K562 (cell line): ENCODE measurements around the gene COL26A1. TPM values are rescaled to one million over a fixed set of nuclear protein-coding genes. Genes with fewer than 3 reads are reported as not detected.
A peak's percentile ranks its signal among the peaks of the same experiment; 100 is the strongest.

ENCODE experiments used
- ATAC-seq: fragments of 200-7000 bp; cut with Tn5 transposase; 3 replicates; pipeline ENCODE4 v1.9.1; 2020; ENCODE audit warnings: moderate library complexity
- BruUV-seq: library from RNA; stranded (reverse); fragments of 400-500 nt; replicated peaks from 2 replicates; lab custom pipeline; 2021; lab: Mats Ljungman, UMichigan
- CTCF ChIA-PET: fragments of 300-600 bp; formaldehyde crosslinking; extraction: SDS; loops from one replicate; lab custom pipeline; 2021; ENCODE audit warnings: low intra/inter-chr PET ratio; lab: Yijun Ruan, JAX
- POLR2A ChIA-PET: fragments of 300-600, 350-650 bp; sonication (Branson Sonifier 250); formaldehyde crosslinking; extraction: SDS; loops from one replicate; lab custom pipeline; 2021; ENCODE audit warnings: antibody characterized with exemption, inconsistent platforms; lab: Yijun Ruan, JAX
- DNase-seq, 4 experiments: peaks; one replicate each; pipeline versions ENCODE4 v3.0.0 to v3.0.0-alpha.2; 2011 to 2018; ENCODE audit warnings: low spot score in 3 of 4, mixed read lengths in 3 of 4; ENCODE audit errors: extremely low read depth in 1 of 4
- FAIRE-seq: peaks from 2 replicates; lab custom pipeline; 2011; peaks lifted over from hg19 to GRCh38; lab: Jason Lieb, UNC
- H2AFZ ChIP-seq: 2 replicates; pipeline ENCODE4 v1.6.0; 2011; ENCODE audit warnings: low read depth, low read length, control low read depth, inconsistent platforms
- H3K27ac ChIP-seq: fragments of 200-600 bp; 3 replicates; pipeline ENCODE4 v1.8.0; 2011; ENCODE audit warnings: low read depth, mild to moderate bottlenecking, control low read depth, inconsistent platforms, low read length, moderate library complexity, mixed read lengths; ENCODE audit errors: extremely low read depth
- H3K27me3 ChIP-seq, 2 experiments: fragments of 300-600 bp in 1 of 2; 2 replicates in 1 of 2; 3 replicates in 1 of 2; pipeline versions ENCODE4 v1.6.0 to v1.8.0; 2011; ENCODE audit warnings: inconsistent platforms in 2 of 2, low read length in 2 of 2, mild to moderate bottlenecking in 1 of 2, mixed read lengths in 1 of 2, moderate library complexity in 1 of 2; ENCODE audit not compliant: control insufficient read depth in 2 of 2, insufficient read depth in 2 of 2
- H3K36me3 ChIP-seq: fragments of 300-600 bp; 3 replicates; pipeline ENCODE4 v1.8.0; 2011; ENCODE audit warnings: mild to moderate bottlenecking, low read length, inconsistent platforms; ENCODE audit not compliant: control insufficient read depth, insufficient read depth
- H3K4me1 ChIP-seq, 2 experiments: fragments of 200-600 bp in 1 of 2; replicated peaks in 1 of 2; 2 replicates in 1 of 2; 3 replicates in 1 of 2; pipeline versions ENCODE4 v1.5.1 to v1.8.0; 2011; ENCODE audit warnings: inconsistent platforms in 2 of 2, low read length in 2 of 2, mild to moderate bottlenecking in 1 of 2, mixed read lengths in 1 of 2, moderate library complexity in 1 of 2; ENCODE audit not compliant: control insufficient read depth in 2 of 2, insufficient read depth in 2 of 2
- H3K4me2 ChIP-seq: 2 replicates; pipeline ENCODE4 v1.6.1; 2011; ENCODE audit warnings: low read length, control low read depth, inconsistent platforms, mixed read lengths; ENCODE audit not compliant: insufficient read depth
- H3K4me3 ChIP-seq: fragments of 200-600 bp; sonication (generic), shearing (Covaris generic); 2 replicates; pipeline ENCODE4 v1.5.1; 2016; ENCODE audit warnings: control low read depth, inconsistent platforms
- H3K79me2 ChIP-seq: fragments of 200-600 bp; 3 replicates; pipeline ENCODE4 v1.8.0; 2011; ENCODE audit warnings: low read length, inconsistent platforms; ENCODE audit not compliant: control insufficient read depth, insufficient read depth
- H3K9ac ChIP-seq, 2 experiments: 2 replicates each; pipeline versions ENCODE4 v1.6.0 to v1.6.1; 2011; ENCODE audit warnings: low read depth in 2 of 2, low read length in 2 of 2, control low read depth in 1 of 2, inconsistent platforms in 1 of 2, mild to moderate bottlenecking in 1 of 2, mixed read lengths in 1 of 2; ENCODE audit not compliant: insufficient read depth in 1 of 2
- H3K9me1 ChIP-seq: one replicate; pipeline ENCODE4 v1.6.0; 2011; ENCODE audit warnings: inconsistent platforms, mild to moderate bottlenecking, low read length, moderate library complexity; ENCODE audit not compliant: control insufficient read depth, insufficient read depth
- H3K9me3 ChIP-seq: replicated peaks from 2 replicates; pipeline ENCODE4 v1.5.1; 2011; ENCODE audit warnings: low read depth, low read length, inconsistent platforms; ENCODE audit not compliant: control insufficient read depth, insufficient read depth
- H4K20me1 ChIP-seq: replicated peaks from 2 replicates; pipeline ENCODE4 v1.6.1; 2011; ENCODE audit warnings: low read length, inconsistent platforms, mixed read lengths; ENCODE audit not compliant: control insufficient read depth, insufficient read depth
- ELK3 ChIP-seq: fragments of 450-650 bp; formaldehyde crosslinking; IDR thresholded peaks from 2 replicates; pipeline ENCODE4 v1.4.0; 2020; ENCODE audit warnings: mild to moderate bottlenecking
- NR3C1 ChIP-seq: sonication (generic); formaldehyde crosslinking; IDR thresholded peaks from 2 replicates; pipeline ENCODE4 v1.8.1; 2022; ENCODE audit warnings: missing genetic modification reagents
- PHTF2 ChIP-seq: fragments of 250-450 bp; sonication (Bioruptor Pico); IDR thresholded peaks from 2 replicates; pipeline ENCODE4 v1.5.0; 2021; ENCODE audit warnings: mild to moderate bottlenecking
- RBM25 ChIP-seq: fragments of 200-400 bp; formaldehyde crosslinking; IDR thresholded peaks from 2 replicates; pipeline ENCODE4 v1.6.1; 2018; ENCODE audit warnings: low read length, low read depth, moderate library complexity; ENCODE audit not compliant: severe bottlenecking
- SP1 ChIP-seq: sonication (generic); formaldehyde crosslinking; IDR thresholded peaks from 2 replicates; pipeline ENCODE4 v1.8.1; 2022; ENCODE audit warnings: mild to moderate bottlenecking, missing genetic modification reagents
- TRIM24 ChIP-seq, 2 experiments: fragments of 450-650 bp; IDR thresholded peaks; 2 replicates each; pipeline ENCODE4 v1.6.1; 2016
- ZNF445 ChIP-seq: fragments of 250-450 bp; sonication (Bioruptor Pico); IDR thresholded peaks from 2 replicates; pipeline ENCODE4 v1.4.0; 2020; ENCODE audit warnings: low read depth, mild to moderate bottlenecking, moderate library complexity
- WGBS: fragments of 100-300 bp; shearing (Covaris generic); methylation state at CpG from one replicate; pipeline ENCODE4 v1.1.6; 2016; ENCODE audit warnings: low coverage, mixed read lengths; ENCODE audit not compliant: insufficient coverage; ENCODE audit errors: missing lambda C conversion rate; 5-methylcytosine and 5-hydroxymethylcytosine counted together
- in situ Hi-C: fragments of 300-500 bp; cut with MboI; formaldehyde crosslinking; loops from 4 replicates; pipeline ENCODE4 v1.15.0; 2018; ENCODE audit warnings: inconsistent platforms, mixed read lengths
- intact Hi-C: fragments of 100-400 bp; cut with micrococcal nuclease; formaldehyde crosslinking; loops from 2 replicates; pipeline ENCODE4 v1.14.2; 2022
- polyA plus RNA-seq, 8 experiments: library from polyadenylated mRNA; depleted of rRNA in 4 of 8; stranded (reverse) in 5 of 8; unstranded in 3 of 8; fragments of >200 nt; fragmentation: Nextera tagmentation in 2 of 8; fragmentation: Illumina TruSeq in 1 of 8; extraction: Ambion mirVana in 2 of 8; extraction: Trizol in 1 of 8; gene quantifications; 2 replicates each; pipeline versions ENCODE4 v1.2.1 to v1.2.3, GENCODE V29; 2011 to 2014; ENCODE audit warnings: inconsistent platforms in 1 of 8, missing spikeins in 1 of 8
- total RNA-seq, 7 experiments: library from RNA; depleted of rRNA in 6 of 7; stranded (reverse); fragments of >200 nt in 6 of 7; fragmentation: Illumina TruSeq in 2 of 7; extraction: Trizol in 2 of 7; gene quantifications; 2 replicates each; pipeline versions ENCODE4 v1.2.1 to v1.2.3, GENCODE V29; 2011 to 2021; ENCODE audit warnings: low replicate concordance in 1 of 7
- TF ChIP-seq, protein P1 (sequence below), 2 experiments: fragments of 450-650 bp; IDR thresholded peaks; 2 replicates each; pipeline ENCODE4 v1.6.1; 2016

Gene COL26A1
- total and polyA plus RNA-seq, 9 of the 15 experiments (the other 6 are each of a cell fraction or from before 2014, with no cell fraction given): 0.04 to 0.39 (median 0.07) TPM; not detected in 5

- TF ChIP-seq, protein P1, sequence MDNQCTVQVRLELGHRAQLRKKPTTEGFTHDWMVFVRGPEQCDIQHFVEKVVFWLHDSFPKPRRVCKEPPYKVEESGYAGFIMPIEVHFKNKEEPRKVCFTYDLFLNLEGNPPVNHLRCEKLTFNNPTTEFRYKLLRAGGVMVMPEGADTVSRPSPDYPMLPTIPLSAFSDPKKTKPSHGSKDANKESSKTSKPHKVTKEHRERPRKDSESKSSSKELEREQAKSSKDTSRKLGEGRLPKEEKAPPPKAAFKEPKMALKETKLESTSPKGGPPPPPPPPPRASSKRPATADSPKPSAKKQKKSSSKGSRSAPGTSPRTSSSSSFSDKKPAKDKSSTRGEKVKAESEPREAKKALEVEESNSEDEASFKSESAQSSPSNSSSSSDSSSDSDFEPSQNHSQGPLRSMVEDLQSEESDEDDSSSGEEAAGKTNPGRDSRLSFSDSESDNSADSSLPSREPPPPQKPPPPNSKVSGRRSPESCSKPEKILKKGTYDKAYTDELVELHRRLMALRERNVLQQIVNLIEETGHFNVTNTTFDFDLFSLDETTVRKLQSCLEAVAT (IDR thresholded peaks at IDR 0.05): no peak
- TF ChIP-seq ZNF445 (CRISPR knock-in tag) (no peak), NR3C1 (CRISPR knock-in tag) (no peak), TRIM24 (IDR thresholded peaks at IDR 0.05) (no peak), SP1 (CRISPR knock-in tag) (no peak), ELK3 (CRISPR knock-in tag) (no peak)
These were observed 104.2 kb downstream of the COL26A1 start (continued) for GRCh38 chr7:101466871-101467270.

GRCh38 chr7:101468546-101469275 lies 106.0 kb downstream of the COL26A1 start:
- Histone ChIP-seq H3K4me2 (no peak overlapping the region), H3K9me1 (no peaks in the 10 kb centered on the region), H4K20me1 (peaks cover 3% of the 10 kb centered on the region; the same call in 1 of the 2 replicates), H3K79me2 (no peaks in the 10 kb centered on the region), H2AFZ (no peak overlapping the region), H3K27me3 (peaks cover 34 to 72% of the 10 kb centered on the region in 2 experiments), H3K9me3 (no peaks in the 10 kb centered on the region), H3K9ac (no peak overlapping the region), H3K4me1 (no peaks in the 10 kb centered on the region), H3K27ac (no peak overlapping the region), H3K4me3 (no peak overlapping the region), H3K36me3 (no peaks in the 10 kb centered on the region)
- ATAC-seq (no peak), FAIRE-seq (no peak), DNase-seq (no peak)
- in situ Hi-C loops (no loop called here), intact Hi-C loops (no loop called here)
- WGBS: 1% methylated on average over 14 of the region's 14 CpGs
- no TSS peak for BruUV-seq
- no peak for TF ChIP-seq PHTF2 (CRISPR knock-in tag)
- peak; percentile 7 for TF ChIP-seq RBM25
- CTCF ChIA-PET: no interaction called here
- POLR2A ChIA-PET: interaction anchor here (0.9 kb wide), 1 partner anchor 40 kb away, joined by 3 read pairs; no protein-coding TSS in a partner anchor
